Uterus (tissue), 2 donors: ENCODE data around the gene PDE4B.

Experiments used
- CTCF ChIP-seq, 4 experiments: fragments of 200-600 bp in 2 of 4; fragments of 450-650 bp in 2 of 4; sonication (generic) in 2 of 4; IDR thresholded peaks; one replicate each; pipeline ENCODE4 v1.5.1; 2016 to 2019; ENCODE audit warnings: antibody characterized with exemption in 4 of 4, mild to moderate bottlenecking in 2 of 4, moderate library complexity in 1 of 4
- POLR2A ChIP-seq, 2 donors: fragments of 450-650 bp; IDR thresholded peaks; one replicate each; pipeline ENCODE4 v1.6.1; 2016; ENCODE audit warnings: antibody characterized with exemption in 2 of 2, mild to moderate bottlenecking in 1 of 2, moderate library complexity in 1 of 2

- TF ChIP-seq CTCF (IDR thresholded peaks at IDR 0.05) (no peak), POLR2A (IDR thresholded peaks at IDR 0.05) (peak in 1 of 2 donors; percentile 0)
Observed at GRCh38 chr1:66332548-66332901, 539.8 kb downstream of the PDE4B start.
